Measurements from ENCODE around the gene GRID2. TPM values are rescaled to one million over a fixed set of nuclear protein-coding genes. Genes with fewer than 3 reads are reported as not detected.

GRID2 gene
- total and polyA plus RNA-seq, 2 donors (not counting 1 experiment from before 2014, with no cell fraction given) = under 0.01 to 0.02 TPM

DNA sequence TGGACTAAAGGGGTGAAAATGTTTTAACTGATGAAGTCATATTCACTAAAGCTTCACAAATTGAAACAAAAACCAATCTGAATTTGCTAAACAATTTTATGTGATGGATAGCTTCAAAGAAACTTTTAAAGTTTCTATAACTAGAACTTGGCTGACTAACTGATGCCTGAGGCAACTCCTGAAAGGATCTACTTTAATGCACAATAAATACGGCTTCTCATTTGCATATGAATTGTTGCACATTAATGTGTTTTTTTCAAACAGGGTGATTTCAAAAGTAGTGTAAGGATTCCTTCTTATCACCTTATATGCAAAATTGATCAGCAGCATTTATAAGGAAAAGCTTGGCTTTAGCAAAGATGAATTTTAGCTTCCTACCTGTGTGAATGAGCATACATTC is 1466.4 kb downstream of the GRID2 start:
- Histone ChIP-seq H3K4me3 (replicated peaks in 1 of 4; ENCODE audit: control extremely low read depth in 1 of 4, insufficient read depth in 1 of 4, low read depth in 3 of 4, low read length in 4 of 4) (no peak overlapping the region), H3K36me3 (ENCODE audit: control insufficient read depth, insufficient read depth, low read length) (no peaks in the 10 kb centered on the region), H3K4me1 (ENCODE audit: control insufficient read depth, extremely low read depth, insufficient read depth, low read length) (no peaks in the 10 kb centered on the region), H3K4me2 (ENCODE audit: extremely low read depth, insufficient read depth, low read length) (no peak overlapping the region), H3K27me3 (ENCODE audit: control insufficient read depth, insufficient read depth, low read length) (no peaks in the 10 kb centered on the region), H3K9me3 (ENCODE audit: control insufficient read depth, insufficient read depth, low read depth, low read length) (no peaks in the 10 kb centered on the region), H4K20me1 (ENCODE audit: control insufficient read depth, extremely low read depth, insufficient read depth, low read length) (no peaks in the 10 kb centered on the region), H3K79me2 (ENCODE audit: control insufficient read depth, insufficient read depth, low read length) (no peaks in the 10 kb centered on the region), H2AFZ (ENCODE audit: low read length) (no peak overlapping the region), H3K27ac (ENCODE audit: insufficient read depth, low read length) (no peak overlapping the region), H3K9ac (ENCODE audit: insufficient read depth, low read length) (no peak overlapping the region)
- DNase-seq (ENCODE audit: low read depth in 2 of 2) = no peak
- TF ChIP-seq, protein P1, sequence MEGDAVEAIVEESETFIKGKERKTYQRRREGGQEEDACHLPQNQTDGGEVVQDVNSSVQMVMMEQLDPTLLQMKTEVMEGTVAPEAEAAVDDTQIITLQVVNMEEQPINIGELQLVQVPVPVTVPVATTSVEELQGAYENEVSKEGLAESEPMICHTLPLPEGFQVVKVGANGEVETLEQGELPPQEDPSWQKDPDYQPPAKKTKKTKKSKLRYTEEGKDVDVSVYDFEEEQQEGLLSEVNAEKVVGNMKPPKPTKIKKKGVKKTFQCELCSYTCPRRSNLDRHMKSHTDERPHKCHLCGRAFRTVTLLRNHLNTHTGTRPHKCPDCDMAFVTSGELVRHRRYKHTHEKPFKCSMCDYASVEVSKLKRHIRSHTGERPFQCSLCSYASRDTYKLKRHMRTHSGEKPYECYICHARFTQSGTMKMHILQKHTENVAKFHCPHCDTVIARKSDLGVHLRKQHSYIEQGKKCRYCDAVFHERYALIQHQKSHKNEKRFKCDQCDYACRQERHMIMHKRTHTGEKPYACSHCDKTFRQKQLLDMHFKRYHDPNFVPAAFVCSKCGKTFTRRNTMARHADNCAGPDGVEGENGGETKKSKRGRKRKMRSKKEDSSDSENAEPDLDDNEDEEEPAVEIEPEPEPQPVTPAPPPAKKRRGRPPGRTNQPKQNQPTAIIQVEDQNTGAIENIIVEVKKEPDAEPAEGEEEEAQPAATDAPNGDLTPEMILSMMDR (conservative IDR thresholded peaks at IDR 0.05 in 1 of 2, IDR thresholded peaks at IDR 0.05 in 1 of 2; ENCODE audit: low read depth in 1 of 2, low read length in 2 of 2) = no peak
- no peak for TF ChIP-seq EZH2 (IDR thresholded peaks at IDR 0.05; ENCODE audit: low read length, missing control alignments)

DNA sequence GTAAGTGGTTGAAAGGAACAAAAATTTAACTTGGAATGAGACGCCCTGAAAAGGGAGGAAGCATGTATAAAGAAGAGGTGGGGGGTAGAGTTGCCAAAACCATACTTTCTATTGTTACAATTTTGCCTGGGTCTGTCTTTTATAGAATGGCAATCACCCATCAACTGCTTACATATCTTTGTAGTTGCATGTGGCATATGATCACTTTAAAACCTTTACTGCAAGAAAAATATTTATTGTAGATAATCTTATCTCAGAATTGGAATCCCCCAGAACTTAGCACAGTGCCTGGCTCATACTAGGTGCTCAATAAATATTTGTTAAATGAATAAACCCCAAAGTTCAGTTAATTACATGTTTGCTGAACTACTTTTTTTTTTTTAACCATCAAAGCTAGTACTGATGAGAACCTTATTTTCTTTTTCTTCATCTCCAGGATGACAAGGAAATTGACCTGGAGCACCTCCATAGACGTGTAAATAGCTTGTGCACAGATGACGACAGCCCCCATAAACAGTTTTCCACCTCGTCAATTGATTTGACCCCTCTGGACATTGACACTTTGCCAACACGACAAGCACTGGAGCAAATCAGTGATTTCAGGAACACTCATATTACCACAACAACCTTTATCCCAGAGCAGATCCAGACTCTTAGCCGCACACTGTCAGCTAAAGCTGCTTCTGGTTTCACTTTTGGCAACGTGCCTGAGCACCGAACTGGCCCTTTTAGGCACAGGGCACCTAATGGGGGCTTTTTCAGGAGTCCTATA is 1468.1 kb downstream of the GRID2 start:
- TF ChIP-seq, protein P1 (conservative IDR thresholded peaks at IDR 0.05 in 1 of 2, IDR thresholded peaks at IDR 0.05 in 1 of 2; ENCODE audit: low read depth in 1 of 2, low read length in 2 of 2) = no peak
- no peak for TF ChIP-seq EZH2 (IDR thresholded peaks at IDR 0.05; ENCODE audit: low read length, missing control alignments)
- Histone ChIP-seq H3K27me3 (ENCODE audit: control insufficient read depth, insufficient read depth, low read length) (no peaks in the 10 kb centered on the region), H3K4me1 (ENCODE audit: control insufficient read depth, extremely low read depth, insufficient read depth, low read length) (no peaks in the 10 kb centered on the region), H3K36me3 (ENCODE audit: control insufficient read depth, insufficient read depth, low read length) (no peaks in the 10 kb centered on the region), H4K20me1 (ENCODE audit: control insufficient read depth, extremely low read depth, insufficient read depth, low read length) (no peaks in the 10 kb centered on the region), H3K9me3 (ENCODE audit: control insufficient read depth, insufficient read depth, low read depth, low read length) (no peaks in the 10 kb centered on the region), H2AFZ (ENCODE audit: low read length) (no peak overlapping the region), H3K4me3 (replicated peaks in 1 of 4; ENCODE audit: control extremely low read depth in 1 of 4, insufficient read depth in 1 of 4, low read depth in 3 of 4, low read length in 4 of 4) (no peak overlapping the region), H3K4me2 (ENCODE audit: extremely low read depth, insufficient read depth, low read length) (no peak overlapping the region), H3K27ac (ENCODE audit: insufficient read depth, low read length) (no peak overlapping the region), H3K79me2 (ENCODE audit: control insufficient read depth, insufficient read depth, low read length) (no peaks in the 10 kb centered on the region), H3K9ac (ENCODE audit: insufficient read depth, low read length) (no peak overlapping the region)
- peak in 1 of 2 donors; percentile 12 for DNase-seq (ENCODE audit: low read depth in 2 of 2)

- Histone ChIP-seq H3K36me3 (ENCODE audit: control insufficient read depth, insufficient read depth, low read length) (no peaks in the 10 kb centered on the region), H3K4me3 (replicated peaks in 1 of 4; ENCODE audit: control extremely low read depth in 1 of 4, insufficient read depth in 1 of 4, low read depth in 3 of 4, low read length in 4 of 4) (no peak overlapping the region), H3K9ac (ENCODE audit: insufficient read depth, low read length) (no peak overlapping the region), H3K9me3 (ENCODE audit: control insufficient read depth, insufficient read depth, low read depth, low read length) (no peaks in the 10 kb centered on the region), H3K4me2 (ENCODE audit: extremely low read depth, insufficient read depth, low read length) (no peak overlapping the region), H2AFZ (ENCODE audit: low read length) (no peak overlapping the region), H3K4me1 (ENCODE audit: control insufficient read depth, extremely low read depth, insufficient read depth, low read length) (no peaks in the 10 kb centered on the region), H4K20me1 (ENCODE audit: control insufficient read depth, extremely low read depth, insufficient read depth, low read length) (no peaks in the 10 kb centered on the region), H3K27ac (ENCODE audit: insufficient read depth, low read length) (no peak overlapping the region), H3K27me3 (ENCODE audit: control insufficient read depth, insufficient read depth, low read length) (no peaks in the 10 kb centered on the region), H3K79me2 (ENCODE audit: control insufficient read depth, insufficient read depth, low read length) (no peaks in the 10 kb centered on the region)
- TF ChIP-seq, protein P1 (conservative IDR thresholded peaks at IDR 0.05 in 1 of 2, IDR thresholded peaks at IDR 0.05 in 1 of 2; ENCODE audit: low read depth in 1 of 2, low read length in 2 of 2) = no peak
- TF ChIP-seq EZH2 (IDR thresholded peaks at IDR 0.05; ENCODE audit: low read length, missing control alignments) = no peak
- DNase-seq (ENCODE audit: low read depth in 2 of 2) = no peak
Measured at GRCh38 chr4:93772858-93773257, 1469.1 kb downstream of the GRID2 start.

Data from fibroblast of lung (primary cell).